H1 (cell line): ENCODE data around the gene CFAP100. TPM values are rescaled to one million over a fixed set of nuclear protein-coding genes. Genes with fewer than 3 reads are reported as not detected.

Experiments used
- BRCA1 ChIP-seq: IDR thresholded peaks from 2 replicates; pipeline ENCODE4 v1.6.1; 2012; ENCODE audit warnings: low read depth, low read length, improper control_type of control experiment
- CBX5 ChIP-seq: fragments of 300-800, 300-1000 bp; sonication (generic); IDR thresholded peaks from 2 replicates; pipeline ENCODE4 v1.7.1; 2016; ENCODE audit warnings: antibody characterized with exemption, low read length, low read depth
- CHD2 ChIP-seq: IDR thresholded peaks from 2 replicates; pipeline ENCODE4 v1.6.1; 2012; ENCODE audit warnings: low read length, improper control_type of control experiment
- CREB1 ChIP-seq: IDR thresholded peaks from 2 replicates; pipeline ENCODE4 v1.6.1; 2012; ENCODE audit warnings: inconsistent platforms
- EP300 ChIP-seq, 2 experiments: IDR thresholded peaks; 1 replicate in 1 of 2; 2 replicates in 1 of 2; pipeline ENCODE4 v1.6.1; 2011 to 2012; ENCODE audit warnings: low read depth in 2 of 2, low read length in 2 of 2, mild to moderate bottlenecking in 2 of 2, borderline replicate concordance in 1 of 2, inconsistent platforms in 1 of 2, moderate library complexity in 1 of 2
- EZH2 ChIP-seq: fragments of 200-600 bp; sonication (generic); IDR thresholded peaks from 2 replicates; pipeline ENCODE4 v1.7.1; 2012; ENCODE audit warnings: low read depth, mild to moderate bottlenecking, moderate library complexity, low read length, inconsistent platforms; ENCODE audit not compliant: severe bottlenecking
- GABPA ChIP-seq: IDR thresholded peaks from 2 replicates; pipeline ENCODE4 v1.6.1; 2011; ENCODE audit warnings: mild to moderate bottlenecking, low read length, moderate library complexity, borderline replicate concordance; ENCODE audit not compliant: insufficient read depth
- JUND ChIP-seq: IDR thresholded peaks from 2 replicates; pipeline ENCODE4 v1.6.1; 2011; ENCODE audit warnings: mild to moderate bottlenecking, improper control_type of control experiment, low read length
- PHF8 ChIP-seq: fragments of 200-600 bp; sonication (generic); conservative IDR thresholded peaks from 2 replicates; pipeline ENCODE4 v1.7.1; 2012; ENCODE audit warnings: low read depth, mild to moderate bottlenecking, inconsistent platforms, low read length, moderate library complexity
- POLR2A ChIP-seq, 2 experiments: IDR thresholded peaks; 1 replicate in 1 of 2; 2 replicates in 1 of 2; pipeline ENCODE4 v1.6.1; 2011; ENCODE audit warnings: low read depth in 2 of 2, low read length in 2 of 2, mild to moderate bottlenecking in 2 of 2; ENCODE audit errors: control extremely low read depth in 1 of 2
- RBBP5 ChIP-seq: IDR thresholded peaks from 2 replicates; pipeline ENCODE4 v1.7.1; 2012; ENCODE audit warnings: low read depth, mild to moderate bottlenecking, inconsistent platforms, low read length, moderate library complexity, borderline replicate concordance
- RFX5 ChIP-seq: IDR thresholded peaks from 2 replicates; pipeline ENCODE4 v1.6.1; 2011; ENCODE audit warnings: low read depth, low read length, improper control_type of control experiment, borderline replicate concordance
- SIN3A ChIP-seq, 2 experiments: IDR thresholded peaks in 1 of 2; conservative IDR thresholded peaks in 1 of 2; 2 replicates each; pipeline ENCODE4 v1.6.1; 2011 to 2012; ENCODE audit warnings: low read length in 2 of 2, improper control_type of control experiment in 1 of 2, low read depth in 1 of 2, mild to moderate bottlenecking in 1 of 2
- SUZ12 ChIP-seq: fragments of 200-600 bp; sonication (generic); IDR thresholded peaks from 2 replicates; pipeline ENCODE4 v1.6.1; 2012; ENCODE audit warnings: mild to moderate bottlenecking, inconsistent platforms, low read length, moderate library complexity, mixed read lengths
- TCF12 ChIP-seq: IDR thresholded peaks from 2 replicates; pipeline ENCODE4 v1.6.1; 2011; ENCODE audit warnings: low read depth, mild to moderate bottlenecking, low read length
- ZNF274 ChIP-seq: IDR thresholded peaks from 2 replicates; pipeline ENCODE4 v1.7.0; 2012; ENCODE audit warnings: low read length, borderline replicate concordance; ENCODE audit errors: extremely low read depth
- polyA plus RNA-seq, 7 experiments: library from polyadenylated mRNA; depleted of rRNA in 3 of 7; stranded (reverse) in 5 of 7; unstranded in 2 of 7; fragments of >200 nt in 5 of 7; fragments of 200-250 nt in 2 of 7; gene quantifications; 1 replicate in 5 of 7; 2 replicates in 1 of 7; 4 replicates in 1 of 7; pipeline versions ENCODE4 v1.2.1 to v1.2.3, GENCODE V29; 2011 to 2013; ENCODE audit warnings: missing spikeins in 2 of 7, mixed read lengths in 2 of 7
- total RNA-seq: library from RNA; stranded (reverse); fragmentation: NEBNext Ultra II Directional; extraction: Animal tissue kit (Norgen Biotek cat#: 25700); gene quantifications from 2 replicates; pipeline ENCODE4 v1.2.1, GENCODE V29; 2021

The CFAP100 gene
- total and polyA plus RNA-seq, 2 of the 8 experiments (the other 6 are each of a cell fraction or from before 2014, with no cell fraction given), result 0.17 TPM; not detected in 1

- TF ChIP-seq RBBP5 (0 out of 2 replicates have a peak, but pooled peaks have one; percentile 42), BRCA1 (no peak), POLR2A (IDR thresholded peaks at IDR 0.05; ENCODE audit: control extremely low read depth in 1 of 2, low read depth in 2 of 2, low read length in 2 of 2) (no peak; a peak in 1 of 3 replicates), CHD2 (no peak), JUND (no peak), SIN3A (conservative IDR thresholded peaks at IDR 0.05 in 1 of 2, IDR thresholded peaks at IDR 0.05 in 1 of 2; ENCODE audit: low read depth in 1 of 2, low read length in 2 of 2) (0 out of 4 replicates have a peak, but pooled peaks of 1 of the 2 experiments have one; percentile 10), CBX5 (no peak), GABPA (no peak), EZH2 (no peak), CREB1 (peak; percentile 43; the same call in 1 of the 2 replicates), EP300 (IDR thresholded peaks at IDR 0.05; ENCODE audit: borderline replicate concordance in 1 of 2, low read depth in 2 of 2, low read length in 2 of 2) (no peak), ZNF274 (no peak), TCF12 (no peak), PHF8 (no peak), RFX5 (no peak), SUZ12 (no peak)
Observed at GRCh38 chr3:126357295-126358037, 37.2 kb upstream of the CFAP100 start, which contains the start of gene KLF15 (continued).
